ENCODE measurements around the gene TPK1. TPM values are rescaled to one million over a fixed set of nuclear protein-coding genes. Genes with fewer than 3 reads are reported as not detected.
"Not testable (repeated sequence)": the region's sequence is repeated elsewhere in the genome, so short reads cannot be mapped to it uniquely, and the experiment has no call there.

TPK1 gene
- total RNA-seq, 1 donor from 2014 or later, result 7.3 TPM

- no peaks in the 10 kb centered on the region for H3K27me3 ChIP-seq (ENCODE audit: control insufficient read depth in 3 of 3, insufficient read depth in 3 of 3, low read length in 3 of 3)
Measured at GRCh38 chr7:144731661-144732351, 104.0 kb downstream of the TPK1 start.

GRCh38 chr7:144730224-144730623, 105.6 kb downstream of the TPK1 start:
- Histone ChIP-seq H3K27me3 (ENCODE audit: control insufficient read depth in 3 of 3, insufficient read depth in 3 of 3, low read length in 3 of 3) (no peaks in the 10 kb centered on the region), H3K27ac (ENCODE audit: low read depth, low read length) (no peak overlapping the region), H3K4me1 (ENCODE audit: control insufficient read depth in 3 of 3, insufficient read depth in 3 of 3, low read length in 3 of 3) (no peaks in the 10 kb centered on the region), H3K4me3 (ENCODE audit: low read length in 3 of 3) (no peak overlapping the region), H3K9ac (ENCODE audit: low read depth in 1 of 3, low read length in 3 of 3) (no peak overlapping the region), H3K36me3 (ENCODE audit: control insufficient read depth in 3 of 3, insufficient read depth in 3 of 3, low read length in 3 of 3) (no peaks in the 10 kb centered on the region), H3K9me3 (ENCODE audit: control insufficient read depth in 3 of 3, low read length in 3 of 3) (no peaks in the 10 kb centered on the region)

More at GRCh38 chr7:144731661-144732351, 104.0 kb downstream of the TPK1 start:
- no peak overlapping the region for H3K9ac ChIP-seq (ENCODE audit: low read depth in 1 of 3, low read length in 3 of 3)
- no peak overlapping the region for H3K4me3 ChIP-seq (ENCODE audit: low read length in 3 of 3)
- H3K36me3 ChIP-seq (ENCODE audit: control insufficient read depth in 3 of 3, insufficient read depth in 3 of 3, low read length in 3 of 3), result no peaks in the 10 kb centered on the region
- H3K9me3 ChIP-seq (ENCODE audit: control insufficient read depth in 3 of 3, low read length in 3 of 3), result no peaks in the 10 kb centered on the region
- H3K27ac ChIP-seq (ENCODE audit: low read depth, low read length), result no peak overlapping the region
- no peaks in the 10 kb centered on the region for H3K4me1 ChIP-seq (ENCODE audit: control insufficient read depth in 3 of 3, insufficient read depth in 3 of 3, low read length in 3 of 3)

- no peak overlapping the region for H3K9ac ChIP-seq (ENCODE audit: low read depth in 1 of 3, low read length in 3 of 3)
- no peak overlapping the region for H3K4me3 ChIP-seq (ENCODE audit: low read length in 3 of 3)
- H3K36me3 ChIP-seq (ENCODE audit: control insufficient read depth in 3 of 3, insufficient read depth in 3 of 3, low read length in 3 of 3), result no peaks in the 10 kb centered on the region
- no peaks in the 10 kb centered on the region for H3K27me3 ChIP-seq (ENCODE audit: control insufficient read depth in 3 of 3, insufficient read depth in 3 of 3, low read length in 3 of 3)
- H3K4me1 ChIP-seq (ENCODE audit: control insufficient read depth in 3 of 3, insufficient read depth in 3 of 3, low read length in 3 of 3), result no peaks in the 10 kb centered on the region
- H3K27ac ChIP-seq (ENCODE audit: low read depth, low read length), result no peak overlapping the region
- no peaks in the 10 kb centered on the region for H3K9me3 ChIP-seq (ENCODE audit: control insufficient read depth in 3 of 3, low read length in 3 of 3)
Measured at GRCh38 chr7:144729226-144729625, 106.6 kb downstream of the TPK1 start.

- H3K9ac ChIP-seq (ENCODE audit: low read depth in 1 of 3, low read length in 3 of 3), result no peak overlapping the region
- H3K4me3 ChIP-seq (ENCODE audit: low read length in 3 of 3), result no peak overlapping the region
- H3K27ac ChIP-seq (ENCODE audit: low read depth, low read length), result no peak overlapping the region
- no peaks in the 10 kb centered on the region for H3K27me3 ChIP-seq (ENCODE audit: control insufficient read depth in 3 of 3, insufficient read depth in 3 of 3, low read length in 3 of 3)
- no peaks in the 10 kb centered on the region for H3K9me3 ChIP-seq (ENCODE audit: control insufficient read depth in 3 of 3, low read length in 3 of 3)
- H3K36me3 ChIP-seq (ENCODE audit: control insufficient read depth in 3 of 3, insufficient read depth in 3 of 3, low read length in 3 of 3), result no peaks in the 10 kb centered on the region
- no peaks in the 10 kb centered on the region for H3K4me1 ChIP-seq (ENCODE audit: control insufficient read depth in 3 of 3, insufficient read depth in 3 of 3, low read length in 3 of 3)
Measured at GRCh38 chr7:144728551-144728950, 107.3 kb downstream of the TPK1 start.

GRCh38 chr7:144726840-144727239, 109.0 kb downstream of the TPK1 start:
- H3K4me1 ChIP-seq (ENCODE audit: control insufficient read depth in 3 of 3, insufficient read depth in 3 of 3, low read length in 3 of 3); H3K9me3 ChIP-seq (ENCODE audit: control insufficient read depth in 3 of 3, low read length in 3 of 3): not testable (repeated sequence)

GRCh38 chr7:144725070-144725469, 110.8 kb downstream of the TPK1 start:
- Histone ChIP-seq H3K36me3 (ENCODE audit: control insufficient read depth in 3 of 3, insufficient read depth in 3 of 3, low read length in 3 of 3) (no peaks in the 10 kb centered on the region), H3K4me1 (ENCODE audit: control insufficient read depth in 3 of 3, insufficient read depth in 3 of 3, low read length in 3 of 3) (no peaks in the 10 kb centered on the region), H3K27ac (ENCODE audit: low read depth, low read length) (no peak overlapping the region), H3K9me3 (ENCODE audit: control insufficient read depth in 3 of 3, low read length in 3 of 3) (no peaks in the 10 kb centered on the region), H3K9ac (ENCODE audit: low read depth in 1 of 3, low read length in 3 of 3) (no peak overlapping the region), H3K4me3 (ENCODE audit: low read length in 3 of 3) (no peak overlapping the region), H3K27me3 (ENCODE audit: control insufficient read depth in 3 of 3, insufficient read depth in 3 of 3, low read length in 3 of 3) (no peaks in the 10 kb centered on the region)

More at GRCh38 chr7:144726840-144727239, 109.0 kb downstream of the TPK1 start:
- H3K36me3 ChIP-seq (ENCODE audit: control insufficient read depth in 3 of 3, insufficient read depth in 3 of 3, low read length in 3 of 3); H3K9ac ChIP-seq (ENCODE audit: low read depth in 1 of 3, low read length in 3 of 3); H3K27me3 ChIP-seq (ENCODE audit: control insufficient read depth in 3 of 3, insufficient read depth in 3 of 3, low read length in 3 of 3); H3K4me3 ChIP-seq (ENCODE audit: low read length in 3 of 3); H3K27ac ChIP-seq (ENCODE audit: low read depth, low read length): not testable (repeated sequence)

GRCh38 chr7:144723301-144723700, 112.6 kb downstream of the TPK1 start:
- H3K4me3 ChIP-seq (ENCODE audit: low read length in 3 of 3), result no peak overlapping the region
- no peaks in the 10 kb centered on the region for H3K9me3 ChIP-seq (ENCODE audit: control insufficient read depth in 3 of 3, low read length in 3 of 3)
- no peaks in the 10 kb centered on the region for H3K4me1 ChIP-seq (ENCODE audit: control insufficient read depth in 3 of 3, insufficient read depth in 3 of 3, low read length in 3 of 3)
- H3K27me3 ChIP-seq (ENCODE audit: control insufficient read depth in 3 of 3, insufficient read depth in 3 of 3, low read length in 3 of 3), result no peaks in the 10 kb centered on the region
- no peaks in the 10 kb centered on the region for H3K36me3 ChIP-seq (ENCODE audit: control insufficient read depth in 3 of 3, insufficient read depth in 3 of 3, low read length in 3 of 3)
- H3K9ac ChIP-seq (ENCODE audit: low read depth in 1 of 3, low read length in 3 of 3), result no peak overlapping the region
- H3K27ac ChIP-seq (ENCODE audit: low read depth, low read length), result no peak overlapping the region

GRCh38 chr7:144720710-144721109, 115.1 kb downstream of the TPK1 start:
- Histone ChIP-seq H3K9ac (ENCODE audit: low read depth in 1 of 3, low read length in 3 of 3) (no peak overlapping the region), H3K36me3 (ENCODE audit: control insufficient read depth in 3 of 3, insufficient read depth in 3 of 3, low read length in 3 of 3) (no peaks in the 10 kb centered on the region), H3K27ac (ENCODE audit: low read depth, low read length) (no peak overlapping the region), H3K4me1 (ENCODE audit: control insufficient read depth in 3 of 3, insufficient read depth in 3 of 3, low read length in 3 of 3) (no peaks in the 10 kb centered on the region), H3K4me3 (ENCODE audit: low read length in 3 of 3) (no peak overlapping the region), H3K27me3 (ENCODE audit: control insufficient read depth in 3 of 3, insufficient read depth in 3 of 3, low read length in 3 of 3) (no peaks in the 10 kb centered on the region), H3K9me3 (ENCODE audit: control insufficient read depth in 3 of 3, low read length in 3 of 3) (no peaks in the 10 kb centered on the region)

- H3K4me1 ChIP-seq (ENCODE audit: control insufficient read depth in 3 of 3, insufficient read depth in 3 of 3, low read length in 3 of 3), result no peaks in the 10 kb centered on the region
- no peak overlapping the region for H3K4me3 ChIP-seq (ENCODE audit: low read length in 3 of 3)
- no peaks in the 10 kb centered on the region for H3K9me3 ChIP-seq (ENCODE audit: control insufficient read depth in 3 of 3, low read length in 3 of 3)
- no peak overlapping the region for H3K9ac ChIP-seq (ENCODE audit: low read depth in 1 of 3, low read length in 3 of 3)
- no peak overlapping the region for H3K27ac ChIP-seq (ENCODE audit: low read depth, low read length)
- no peaks in the 10 kb centered on the region for H3K27me3 ChIP-seq (ENCODE audit: control insufficient read depth in 3 of 3, insufficient read depth in 3 of 3, low read length in 3 of 3)
- H3K36me3 ChIP-seq (ENCODE audit: control insufficient read depth in 3 of 3, insufficient read depth in 3 of 3, low read length in 3 of 3), result no peaks in the 10 kb centered on the region
Measured at GRCh38 chr7:144720149-144720548, 115.7 kb downstream of the TPK1 start.

- no peaks in the 10 kb centered on the region for H3K4me1 ChIP-seq (ENCODE audit: control insufficient read depth in 3 of 3, insufficient read depth in 3 of 3, low read length in 3 of 3)
- H3K4me3 ChIP-seq (ENCODE audit: low read length in 3 of 3), result no peak overlapping the region
- no peak overlapping the region for H3K27ac ChIP-seq (ENCODE audit: low read depth, low read length)
- no peaks in the 10 kb centered on the region for H3K27me3 ChIP-seq (ENCODE audit: control insufficient read depth in 3 of 3, insufficient read depth in 3 of 3, low read length in 3 of 3)
- H3K9ac ChIP-seq (ENCODE audit: low read depth in 1 of 3, low read length in 3 of 3), result no peak overlapping the region
- no peaks in the 10 kb centered on the region for H3K9me3 ChIP-seq (ENCODE audit: control insufficient read depth in 3 of 3, low read length in 3 of 3)
- no peaks in the 10 kb centered on the region for H3K36me3 ChIP-seq (ENCODE audit: control insufficient read depth in 3 of 3, insufficient read depth in 3 of 3, low read length in 3 of 3)
Measured at GRCh38 chr7:144717720-144718119, 118.1 kb downstream of the TPK1 start.
